CD4-positive, alpha-beta T cell (primary cell): ENCODE results near the gene PODN. TPM values are rescaled to one million over a fixed set of nuclear protein-coding genes. Genes with fewer than 3 reads are reported as not detected.

ENCODE experiments used
- ATAC-seq: fragments of 200-7000 bp; cut with Tn5 transposase; one replicate; pipeline ENCODE4 v1.10.0; 2022; ENCODE audit warnings: mild to moderate bottlenecking; ENCODE audit not compliant: poor library complexity
- CTCF ChIA-PET: fragments of 350-600 bp; sonication (Branson Sonifier 250); formaldehyde crosslinking; loops from one replicate; lab custom pipeline; 2021; ENCODE audit warnings: antibody characterized with exemption, inconsistent platforms; lab: Charles Lee
- POLR2A ChIA-PET: fragments of 350-600 bp; sonication (Branson Sonifier 250); formaldehyde crosslinking; loops from one replicate; lab custom pipeline; 2021; ENCODE audit warnings: antibody characterized with exemption, inconsistent platforms; lab: Charles Lee
- DNase-seq, 14 experiments: peaks; one replicate each; pipeline ENCODE4 v3.0.0-alpha.2; 2013 to 2020; ENCODE audit warnings: mixed read lengths in 2 of 14
- H3K27ac ChIP-seq, 2 donors: one replicate each; pipeline versions ENCODE4 v1.5.1 to v1.7.0; 2013; ENCODE audit warnings: low read length in 2 of 2, low read depth in 1 of 2, mild to moderate bottlenecking in 1 of 2
- H3K27me3 ChIP-seq, 2 experiments: 1 replicate in 1 of 2; 2 replicates in 1 of 2; pipeline versions ENCODE4 v1.6.1 to v1.7.0; 2013; ENCODE audit warnings: low read length in 2 of 2, control low read depth in 1 of 2, mild to moderate bottlenecking in 1 of 2, moderate library complexity in 1 of 2; ENCODE audit not compliant: insufficient read depth in 2 of 2, control insufficient read depth in 1 of 2
- H3K36me3 ChIP-seq: one replicate; pipeline ENCODE4 v1.6.1; 2013; ENCODE audit warnings: low read length, control low read depth; ENCODE audit not compliant: insufficient read depth
- H3K4me1 ChIP-seq: one replicate; pipeline ENCODE4 v1.6.1; 2013; ENCODE audit warnings: low read length, control low read depth; ENCODE audit not compliant: insufficient read depth
- H3K4me3 ChIP-seq: one replicate; pipeline ENCODE4 v1.5.1; 2013; ENCODE audit warnings: mild to moderate bottlenecking, low read length, moderate library complexity
- H3K9me3 ChIP-seq, 2 experiments: 1 replicate in 1 of 2; 2 replicates in 1 of 2; pipeline versions ENCODE4 v1.6.1 to v1.7.0; 2013; ENCODE audit warnings: low read length in 2 of 2, mild to moderate bottlenecking in 2 of 2, control low read depth in 1 of 2, moderate library complexity in 1 of 2; ENCODE audit not compliant: control insufficient read depth in 1 of 2, insufficient read depth in 1 of 2
- H3K27ac Mint-ChIP-seq: one replicate; pipeline ENCODE4 v1.8.0; 2020; ENCODE audit warnings: mixed read lengths
- H3K27me3 Mint-ChIP-seq: one replicate; pipeline ENCODE4 v1.8.0; 2021; ENCODE audit warnings: mixed read lengths
- H3K36me3 Mint-ChIP-seq: one replicate; pipeline ENCODE4 v1.8.0; 2021; ENCODE audit warnings: low read depth, mixed read lengths
- H3K4me1 Mint-ChIP-seq: one replicate; pipeline ENCODE4 v1.8.0; 2021; ENCODE audit warnings: low read depth, mixed read lengths
- H3K4me3 Mint-ChIP-seq: one replicate; pipeline ENCODE4 v1.8.0; 2020; ENCODE audit warnings: mild to moderate bottlenecking, mixed read lengths
- H3K9me3 Mint-ChIP-seq: one replicate; pipeline ENCODE4 v1.8.0; 2020; ENCODE audit warnings: mixed read lengths
- CTCF ChIP-seq: fragments of 200-600 bp; IDR thresholded peaks from one replicate; pipeline ENCODE4 v1.8.0; 2022; ENCODE audit warnings: antibody characterized with exemption, mild to moderate bottlenecking
- intact Hi-C, 2 experiments: fragments of 100-400 bp; cut with DNase I in 1 of 2; cut with micrococcal nuclease in 1 of 2; formaldehyde crosslinking; loops; one replicate each; pipeline versions ENCODE4 v1.15.1 to v1.9.0; 2023 to 2025; cut with DNase I, micrococcal nuclease
- total RNA-seq, 174 experiments: library from RNA in 2 of 174; stranded (reverse) in 2 of 174; gene quantifications; one replicate each; pipeline ENCODE4 v1.2.3 and lab custom pipeline; 2021 to 2026

The PODN gene
- total RNA-seq, 2 experiments from 2014 or later, result not detected

GRCh38 chr1:53023546-53023945 is 38.5 kb upstream of the PODN start:
- Mint-ChIP-seq H3K9me3 (no peaks in the 10 kb centered on the region), H3K27ac (peak overlapping the region; percentile 12), H3K36me3 (peaks cover 30% of the 10 kb centered on the region), H3K27me3 (no peaks in the 10 kb centered on the region), H3K4me3 (no peak overlapping the region), H3K4me1 (peaks cover 10% of the 10 kb centered on the region)
- Histone ChIP-seq H3K4me3 (no peak overlapping the region), H3K4me1 (no peaks in the 10 kb centered on the region), H3K27ac (no peak overlapping the region), H3K27me3 (no peaks in the 10 kb centered on the region), H3K9me3 (no peaks in the 10 kb centered on the region), H3K36me3 (peaks cover 15% of the 10 kb centered on the region)
- intact Hi-C loops, result no loop called here
- ATAC-seq, result no peak
- DNase-seq, result no peak
- ChIA-PET POLR2A (no interaction called here), CTCF (no interaction called here)
- no peak for TF ChIP-seq CTCF

- no peaks in the 10 kb centered on the region for H3K9me3 Mint-ChIP-seq
- no peak for DNase-seq
Observed at GRCh38 chr1:53024117-53024516, 37.9 kb upstream of the PODN start.

GRCh38 chr1:53025034-53025768 is 36.8 kb upstream of the PODN start:
- Mint-ChIP-seq H3K9me3 (no peaks in the 10 kb centered on the region), H3K36me3 (peaks cover 34% of the 10 kb centered on the region), H3K4me1 (no peaks in the 10 kb centered on the region), H3K27ac (no peak overlapping the region), H3K27me3 (no peaks in the 10 kb centered on the region), H3K4me3 (no peak overlapping the region)
- Histone ChIP-seq H3K9me3 (no peaks in the 10 kb centered on the region), H3K4me1 (no peaks in the 10 kb centered on the region), H3K36me3 (peaks cover 21% of the 10 kb centered on the region), H3K4me3 (no peak overlapping the region), H3K27ac (no peak overlapping the region), H3K27me3 (no peaks in the 10 kb centered on the region)
- no peak for TF ChIP-seq CTCF
- intact Hi-C loops, result no loop called here
- no peak for ATAC-seq
- POLR2A ChIA-PET, result no interaction called here
- no peak for DNase-seq
- CTCF ChIA-PET, result no interaction called here

More at GRCh38 chr1:53024117-53024516, 37.9 kb upstream of the PODN start:
- peaks cover 29% of the 10 kb centered on the region for H3K36me3 Mint-ChIP-seq
- H3K27me3 Mint-ChIP-seq, result no peaks in the 10 kb centered on the region
- Histone ChIP-seq H3K27ac (no peak overlapping the region), H3K4me3 (no peak overlapping the region), H3K9me3 (no peaks in the 10 kb centered on the region), H3K4me1 (no peaks in the 10 kb centered on the region), H3K36me3 (peaks cover 16% of the 10 kb centered on the region), H3K27me3 (no peaks in the 10 kb centered on the region)
- no peak overlapping the region for H3K4me3 Mint-ChIP-seq
- H3K27ac Mint-ChIP-seq, result no peak overlapping the region
- ChIA-PET POLR2A (no interaction called here), CTCF (no interaction called here)
- ATAC-seq, result no peak
- TF ChIP-seq CTCF, result no peak
- H3K4me1 Mint-ChIP-seq, result peaks cover 6% of the 10 kb centered on the region
- intact Hi-C loops, result no loop called here
